ENCODE results near the gene CCBE1.

DNA sequence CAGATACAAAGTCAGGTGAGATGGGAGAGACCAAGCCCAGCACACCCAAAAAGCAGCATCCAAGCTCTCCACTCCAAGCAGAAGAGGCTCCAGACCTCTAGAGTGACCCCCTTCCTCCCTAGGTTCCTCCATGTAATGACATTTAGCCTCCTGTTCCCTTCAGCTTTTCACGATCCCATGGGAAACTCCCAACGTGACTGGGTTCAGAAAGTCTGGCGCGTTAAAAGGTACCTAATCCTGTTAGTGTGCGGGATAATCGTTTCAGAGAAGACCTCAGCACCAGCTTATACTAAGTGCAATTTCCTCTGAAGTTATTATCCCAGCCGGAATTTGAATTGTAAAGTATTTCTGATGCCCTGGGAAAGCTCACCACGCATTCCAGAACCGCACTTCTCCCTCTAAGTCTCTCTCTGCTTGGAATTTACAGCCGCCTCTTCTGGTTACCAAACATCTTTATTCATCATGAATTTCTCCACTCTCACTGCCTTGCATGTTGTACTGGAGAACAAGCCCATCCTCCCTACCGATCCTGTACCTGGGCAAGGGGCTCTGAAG, 46.9 kb downstream of the CCBE1 start:
- TF ChIP-seq GATA3 (IDR thresholded peaks at IDR 0.05; ENCODE audit: low read depth, low read length): no peak
- no peak for TF ChIP-seq GATA2 (IDR thresholded peaks at IDR 0.05; ENCODE audit: low read depth, low read length)
